ENCODE results near the gene MSX1. TPM values are rescaled to one million over a fixed set of nuclear protein-coding genes. Genes with fewer than 3 reads are reported as not detected.

MSX1 gene
- total RNA-seq, 1 donor from 2014 or later = 0.26 TPM

GRCh38 chr4:4824232-4824631 is 35.2 kb upstream of the MSX1 start:
- DNase-seq (ENCODE audit: low read depth) (no peak), FAIRE-seq (peak; percentile 13)
- no peaks in the 10 kb centered on the region for H3K27me3 ChIP-seq (ENCODE audit: control insufficient read depth, insufficient read depth, low read length)
- H3K36me3 ChIP-seq (ENCODE audit: control insufficient read depth, insufficient read depth, low read length) = no peaks in the 10 kb centered on the region
- H3K4me3 ChIP-seq (ENCODE audit: low read depth, low read length) = no peak overlapping the region
- TF ChIP-seq, protein P1, sequence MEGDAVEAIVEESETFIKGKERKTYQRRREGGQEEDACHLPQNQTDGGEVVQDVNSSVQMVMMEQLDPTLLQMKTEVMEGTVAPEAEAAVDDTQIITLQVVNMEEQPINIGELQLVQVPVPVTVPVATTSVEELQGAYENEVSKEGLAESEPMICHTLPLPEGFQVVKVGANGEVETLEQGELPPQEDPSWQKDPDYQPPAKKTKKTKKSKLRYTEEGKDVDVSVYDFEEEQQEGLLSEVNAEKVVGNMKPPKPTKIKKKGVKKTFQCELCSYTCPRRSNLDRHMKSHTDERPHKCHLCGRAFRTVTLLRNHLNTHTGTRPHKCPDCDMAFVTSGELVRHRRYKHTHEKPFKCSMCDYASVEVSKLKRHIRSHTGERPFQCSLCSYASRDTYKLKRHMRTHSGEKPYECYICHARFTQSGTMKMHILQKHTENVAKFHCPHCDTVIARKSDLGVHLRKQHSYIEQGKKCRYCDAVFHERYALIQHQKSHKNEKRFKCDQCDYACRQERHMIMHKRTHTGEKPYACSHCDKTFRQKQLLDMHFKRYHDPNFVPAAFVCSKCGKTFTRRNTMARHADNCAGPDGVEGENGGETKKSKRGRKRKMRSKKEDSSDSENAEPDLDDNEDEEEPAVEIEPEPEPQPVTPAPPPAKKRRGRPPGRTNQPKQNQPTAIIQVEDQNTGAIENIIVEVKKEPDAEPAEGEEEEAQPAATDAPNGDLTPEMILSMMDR (IDR thresholded peaks at IDR 0.05; ENCODE audit: insufficient read depth, low read length, severe bottlenecking) = no peak

DNA sequence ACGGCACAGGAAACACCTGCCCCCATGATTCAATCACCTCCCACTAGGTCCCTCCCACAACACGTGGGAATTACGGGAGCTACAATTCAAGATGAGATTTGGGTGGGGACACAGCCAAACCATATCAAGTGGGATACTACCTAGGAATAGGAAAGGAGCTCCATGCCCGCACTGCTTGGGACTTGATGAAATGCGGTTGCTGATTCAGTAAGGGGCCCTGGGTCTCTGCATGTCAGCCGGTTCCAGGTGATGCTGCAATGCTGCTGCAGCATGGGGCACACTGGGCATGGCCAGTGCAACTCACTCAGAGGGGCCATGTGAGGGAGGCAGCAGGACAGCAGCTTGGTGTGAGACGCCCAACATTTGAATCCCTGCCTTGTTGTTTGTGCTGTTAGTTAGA is 34.0 kb upstream of the MSX1 start:
- no peak for DNase-seq (ENCODE audit: low read depth)
- Histone ChIP-seq H3K27me3 (ENCODE audit: control insufficient read depth, insufficient read depth, low read length) (no peaks in the 10 kb centered on the region), H3K36me3 (ENCODE audit: control insufficient read depth, insufficient read depth, low read length) (no peaks in the 10 kb centered on the region), H3K4me3 (ENCODE audit: low read depth, low read length) (no peak overlapping the region)
- TF ChIP-seq, protein P1 (IDR thresholded peaks at IDR 0.05; ENCODE audit: insufficient read depth, low read length, severe bottlenecking) = no peak
- FAIRE-seq = no peak

DNA sequence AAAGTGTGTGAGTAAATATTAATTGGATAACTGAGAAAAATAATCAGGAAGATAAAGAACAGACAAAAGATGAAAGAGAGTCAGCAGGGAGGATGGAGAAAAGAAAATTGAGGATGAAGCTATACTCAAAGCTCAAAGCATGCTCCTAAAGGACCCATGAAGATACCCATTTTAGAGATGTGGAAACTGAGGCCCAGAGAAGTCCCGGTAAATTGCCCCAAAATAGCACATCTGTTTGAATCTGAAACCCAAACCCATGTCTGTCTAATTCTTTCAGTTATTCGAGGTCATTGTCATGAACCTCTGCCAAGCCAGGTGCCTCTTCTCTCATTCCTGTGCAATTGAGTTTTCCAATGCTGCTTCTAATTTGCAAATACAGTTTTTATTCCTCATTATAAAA is 29.6 kb upstream of the MSX1 start:
- FAIRE-seq (no peak), DNase-seq (ENCODE audit: low read depth) (no peak)
- H3K4me3 ChIP-seq (ENCODE audit: low read depth, low read length) = no peak overlapping the region
- H3K36me3 ChIP-seq (ENCODE audit: control insufficient read depth, insufficient read depth, low read length) = no peaks in the 10 kb centered on the region
- TF ChIP-seq, protein P1 (IDR thresholded peaks at IDR 0.05; ENCODE audit: insufficient read depth, low read length, severe bottlenecking) = no peak
- no peaks in the 10 kb centered on the region for H3K27me3 ChIP-seq (ENCODE audit: control insufficient read depth, insufficient read depth, low read length)

GRCh38 chr4:4831266-4831665 is 28.2 kb upstream of the MSX1 start:
- TF ChIP-seq, protein P1 (IDR thresholded peaks at IDR 0.05; ENCODE audit: insufficient read depth, low read length, severe bottlenecking) = no peak
- DNase-seq (ENCODE audit: low read depth) (no peak), FAIRE-seq (no peak)
- H3K36me3 ChIP-seq (ENCODE audit: control insufficient read depth, insufficient read depth, low read length) = no peaks in the 10 kb centered on the region
- no peaks in the 10 kb centered on the region for H3K27me3 ChIP-seq (ENCODE audit: control insufficient read depth, insufficient read depth, low read length)
- no peak overlapping the region for H3K4me3 ChIP-seq (ENCODE audit: low read depth, low read length)

- peak; percentile 12 for DNase-seq (ENCODE audit: low read depth)
- Histone ChIP-seq H3K36me3 (ENCODE audit: control insufficient read depth, insufficient read depth, low read length) (no peaks in the 10 kb centered on the region), H3K4me3 (ENCODE audit: low read depth, low read length) (no peak overlapping the region), H3K27me3 (ENCODE audit: control insufficient read depth, insufficient read depth, low read length) (no peaks in the 10 kb centered on the region)
- FAIRE-seq = no peak
- TF ChIP-seq, protein P1 (IDR thresholded peaks at IDR 0.05; ENCODE audit: insufficient read depth, low read length, severe bottlenecking) = no peak
Measured at GRCh38 chr4:4831825-4832224, 27.6 kb upstream of the MSX1 start.

GRCh38 chr4:4836044-4836443 is 23.4 kb upstream of the MSX1 start:
- Histone ChIP-seq H3K36me3 (ENCODE audit: control insufficient read depth, insufficient read depth, low read length) (no peaks in the 10 kb centered on the region), H3K4me3 (ENCODE audit: low read depth, low read length) (no peak overlapping the region), H3K27me3 (ENCODE audit: control insufficient read depth, insufficient read depth, low read length) (no peaks in the 10 kb centered on the region)
- TF ChIP-seq, protein P1 (IDR thresholded peaks at IDR 0.05; ENCODE audit: insufficient read depth, low read length, severe bottlenecking) = no peak
- FAIRE-seq (no peak), DNase-seq (ENCODE audit: low read depth) (no peak)
